Raji (cell line): ENCODE results near the gene RARRES1.

Source experiments
- POLR2A ChIP-seq: IDR thresholded peaks from 2 replicates; pipeline ENCODE4 v1.6.1; 2011; ENCODE audit warnings: low read depth, low read length, control low read depth; ENCODE audit not compliant: insufficient read depth

The RARRES1 gene

GRCh38 chr3:158731938-158732855 lies at the start of gene RARRES1:
RARRES1 (minus strand) TSS chr3:158732457; CDS start chr3:158732415, 42 bp downstream.
- no peak for TF ChIP-seq POLR2A

- no peak for TF ChIP-seq POLR2A
Measured at GRCh38 chr3:158781849-158782248, 49.6 kb upstream of the RARRES1 start.

- no peak for TF ChIP-seq POLR2A
Measured at GRCh38 chr3:158781191-158781590, 48.9 kb upstream of the RARRES1 start.

GRCh38 chr3:158780766-158781165 lies 48.5 kb upstream of the RARRES1 start:
- TF ChIP-seq POLR2A = no peak

- no peak for TF ChIP-seq POLR2A
Measured at GRCh38 chr3:158777161-158777873, 45.1 kb upstream of the RARRES1 start.

- TF ChIP-seq POLR2A = no peak
Measured at GRCh38 chr3:158776531-158776930, 44.3 kb upstream of the RARRES1 start.

- no peak for TF ChIP-seq POLR2A
Measured at GRCh38 chr3:158775426-158776410, 43.5 kb upstream of the RARRES1 start.

GRCh38 chr3:158774965-158775364 lies 42.7 kb upstream of the RARRES1 start:
- no peak for TF ChIP-seq POLR2A

GRCh38 chr3:158773845-158774830 lies 41.9 kb upstream of the RARRES1 start:
- TF ChIP-seq POLR2A = no peak

- TF ChIP-seq POLR2A = no peak
Measured at GRCh38 chr3:158773166-158773565, 40.9 kb upstream of the RARRES1 start.

- TF ChIP-seq POLR2A = no peak
Measured at GRCh38 chr3:158771982-158772381, 39.7 kb upstream of the RARRES1 start.

GRCh38 chr3:158771577-158771976 lies 39.3 kb upstream of the RARRES1 start:
- TF ChIP-seq POLR2A = no peak

GRCh38 chr3:158770741-158771350 lies 38.6 kb upstream of the RARRES1 start:
- no peak for TF ChIP-seq POLR2A
